ENCODE results near the gene ZFYVE9. TPM values are rescaled to one million over a fixed set of nuclear protein-coding genes. Genes with fewer than 3 reads are reported as not detected.
"Not testable (repeated sequence)": the region's sequence is repeated elsewhere in the genome, so short reads cannot be mapped to it uniquely, and the experiment has no call there.

Gene ZFYVE9
- total and polyA plus RNA-seq, 2 donors from 2014 or later, result 10.5 to 18.9 TPM

DNA sequence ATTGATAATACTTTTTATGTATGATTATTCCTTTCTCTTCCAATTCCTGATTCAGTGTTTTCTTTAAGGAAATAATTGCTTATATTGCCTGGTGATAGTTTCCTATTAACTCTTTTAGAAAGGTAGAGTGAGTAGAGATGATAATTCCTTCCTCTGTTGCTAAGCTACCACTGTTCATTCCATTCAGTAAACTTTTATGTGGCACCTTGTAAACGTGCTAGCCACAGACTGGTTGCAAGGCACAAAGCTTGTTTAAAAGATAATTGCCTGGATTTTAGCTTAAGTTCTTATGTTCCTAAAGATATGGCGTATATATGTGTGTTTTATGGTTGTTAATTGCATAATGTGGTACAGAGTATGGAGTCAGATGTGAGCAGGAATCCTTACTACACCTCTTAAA lies 3.2 kb downstream of the ZFYVE9 start:
- Histone ChIP-seq H3K36me3 (ENCODE audit: control insufficient read depth in 2 of 3, insufficient read depth in 3 of 3, low read length in 3 of 3) (no peaks in the 10 kb centered on the region), H3K9me3 (ENCODE audit: control insufficient read depth in 2 of 3, insufficient read depth in 1 of 3, low read length in 3 of 3) (no peaks in the 10 kb centered on the region), H3K4me3 (ENCODE audit: low read length in 3 of 3) (no peak overlapping the region), H3K27me3 (ENCODE audit: control insufficient read depth, insufficient read depth, low read length) (no peaks in the 10 kb centered on the region), H3K27ac (ENCODE audit: low read depth in 2 of 2, low read length in 2 of 2) (no peak overlapping the region), H3K9ac (ENCODE audit: low read length in 3 of 3) (no peak overlapping the region), H3K4me1 (ENCODE audit: control insufficient read depth in 2 of 3, insufficient read depth in 2 of 3, low read depth in 1 of 3, low read length in 3 of 3) (peaks cover 0 to 7% (median 0%) of the 10 kb centered on the region in 3 donors)
- intact Hi-C loops (cut with DNase I), result no loop called here
- FAIRE-seq (no peak), DNase-seq (no peak)
- TF ChIP-seq, protein P1, sequence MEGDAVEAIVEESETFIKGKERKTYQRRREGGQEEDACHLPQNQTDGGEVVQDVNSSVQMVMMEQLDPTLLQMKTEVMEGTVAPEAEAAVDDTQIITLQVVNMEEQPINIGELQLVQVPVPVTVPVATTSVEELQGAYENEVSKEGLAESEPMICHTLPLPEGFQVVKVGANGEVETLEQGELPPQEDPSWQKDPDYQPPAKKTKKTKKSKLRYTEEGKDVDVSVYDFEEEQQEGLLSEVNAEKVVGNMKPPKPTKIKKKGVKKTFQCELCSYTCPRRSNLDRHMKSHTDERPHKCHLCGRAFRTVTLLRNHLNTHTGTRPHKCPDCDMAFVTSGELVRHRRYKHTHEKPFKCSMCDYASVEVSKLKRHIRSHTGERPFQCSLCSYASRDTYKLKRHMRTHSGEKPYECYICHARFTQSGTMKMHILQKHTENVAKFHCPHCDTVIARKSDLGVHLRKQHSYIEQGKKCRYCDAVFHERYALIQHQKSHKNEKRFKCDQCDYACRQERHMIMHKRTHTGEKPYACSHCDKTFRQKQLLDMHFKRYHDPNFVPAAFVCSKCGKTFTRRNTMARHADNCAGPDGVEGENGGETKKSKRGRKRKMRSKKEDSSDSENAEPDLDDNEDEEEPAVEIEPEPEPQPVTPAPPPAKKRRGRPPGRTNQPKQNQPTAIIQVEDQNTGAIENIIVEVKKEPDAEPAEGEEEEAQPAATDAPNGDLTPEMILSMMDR (IDR thresholded peaks at IDR 0.05; ENCODE audit: borderline replicate concordance, extremely low read depth, insufficient read depth), result no peak

DNA sequence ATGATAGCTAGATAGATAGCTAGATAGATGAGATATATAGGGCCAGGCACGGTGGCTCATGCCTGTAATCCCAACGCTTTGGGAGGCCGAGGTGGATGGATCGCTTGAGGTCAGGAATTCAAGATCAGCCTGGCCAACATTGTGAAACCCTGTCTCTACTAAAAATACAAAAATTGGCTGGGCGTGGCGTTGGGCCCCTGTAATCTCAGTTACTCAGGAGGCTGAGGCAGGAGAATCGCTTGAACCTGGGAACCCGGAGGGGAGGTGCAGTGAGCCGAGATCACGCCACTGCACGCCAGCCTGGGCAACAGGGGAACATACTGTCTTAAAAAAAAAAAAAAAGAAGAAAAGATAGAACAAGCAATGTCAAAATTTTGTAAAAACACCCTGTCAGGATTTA lies 8.6 kb downstream of the ZFYVE9 start:
- H3K4me3 ChIP-seq (ENCODE audit: low read length in 3 of 3); H3K9me3 ChIP-seq (ENCODE audit: control insufficient read depth in 2 of 3, insufficient read depth in 1 of 3, low read length in 3 of 3); H3K27ac ChIP-seq (ENCODE audit: low read depth in 2 of 2, low read length in 2 of 2); DNase-seq; FAIRE-seq; H3K4me1 ChIP-seq (ENCODE audit: control insufficient read depth in 2 of 3, insufficient read depth in 2 of 3, low read depth in 1 of 3, low read length in 3 of 3); H3K27me3 ChIP-seq (ENCODE audit: control insufficient read depth, insufficient read depth, low read length); H3K9ac ChIP-seq (ENCODE audit: low read length in 3 of 3); intact Hi-C loops (cut with DNase I); H3K36me3 ChIP-seq (ENCODE audit: control insufficient read depth in 2 of 3, insufficient read depth in 3 of 3, low read length in 3 of 3): not testable (repeated sequence)

DNA sequence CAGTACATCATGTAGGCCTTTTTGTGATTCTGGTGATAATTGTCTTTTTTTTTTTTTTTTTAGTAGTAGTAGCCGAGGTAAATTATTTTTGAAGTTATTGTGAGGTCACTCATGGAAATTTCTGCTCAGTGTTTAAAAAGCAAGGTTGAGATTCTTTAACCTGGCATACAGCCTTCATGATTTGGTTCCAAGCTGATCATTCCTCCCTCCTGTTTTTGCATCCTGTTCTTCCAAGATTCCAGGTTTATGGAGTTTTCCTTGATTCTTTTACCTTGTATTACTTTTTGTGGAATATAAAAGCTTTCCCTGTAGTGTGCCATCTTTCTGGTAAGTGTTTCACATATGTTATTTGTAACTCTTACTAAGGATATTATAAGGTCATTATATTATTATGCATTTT lies 9.1 kb downstream of the ZFYVE9 start:
- Histone ChIP-seq H3K4me3 (ENCODE audit: low read length in 3 of 3) (no peak overlapping the region), H3K27ac (ENCODE audit: low read depth in 2 of 2, low read length in 2 of 2) (no peak overlapping the region), H3K36me3 (ENCODE audit: control insufficient read depth in 2 of 3, insufficient read depth in 3 of 3, low read length in 3 of 3) (no peaks in the 10 kb centered on the region), H3K9ac (ENCODE audit: low read length in 3 of 3) (no peak overlapping the region), H3K4me1 (ENCODE audit: control insufficient read depth in 2 of 3, insufficient read depth in 2 of 3, low read depth in 1 of 3, low read length in 3 of 3) (no peaks in the 10 kb centered on the region), H3K9me3 (ENCODE audit: control insufficient read depth in 2 of 3, insufficient read depth in 1 of 3, low read length in 3 of 3) (no peaks in the 10 kb centered on the region), H3K27me3 (ENCODE audit: control insufficient read depth, insufficient read depth, low read length) (no peaks in the 10 kb centered on the region)
- FAIRE-seq (no peak), DNase-seq (no peak)
- TF ChIP-seq, protein P1 (IDR thresholded peaks at IDR 0.05; ENCODE audit: borderline replicate concordance, extremely low read depth, insufficient read depth), result no peak
- intact Hi-C loops (cut with DNase I), result no loop called here

DNA sequence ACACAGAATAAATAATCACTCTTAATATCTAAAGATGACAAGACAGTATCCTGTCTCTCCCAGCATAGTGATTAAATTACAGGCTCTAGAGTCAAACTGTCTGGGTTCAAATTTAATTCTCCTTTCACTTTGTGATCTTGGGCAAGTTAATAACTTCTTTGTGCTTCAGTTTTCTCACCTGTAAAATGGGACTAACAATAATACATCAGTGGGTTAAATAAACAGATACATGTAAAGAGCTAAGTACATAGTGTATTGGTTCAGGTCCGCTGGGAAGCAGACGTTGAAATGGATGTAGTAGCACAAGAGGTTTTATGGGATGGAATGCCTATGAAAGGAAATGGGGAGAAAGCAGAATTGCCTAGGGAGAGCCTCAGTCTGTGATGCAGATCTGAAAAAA lies 10.7 kb downstream of the ZFYVE9 start:
- TF ChIP-seq, protein P1 (IDR thresholded peaks at IDR 0.05; ENCODE audit: borderline replicate concordance, extremely low read depth, insufficient read depth), result no peak
- Histone ChIP-seq H3K9ac (ENCODE audit: low read length in 3 of 3) (no peak overlapping the region), H3K27ac (ENCODE audit: low read depth in 2 of 2, low read length in 2 of 2) (no peak overlapping the region), H3K4me3 (ENCODE audit: low read length in 3 of 3) (no peak overlapping the region), H3K4me1 (ENCODE audit: control insufficient read depth in 2 of 3, insufficient read depth in 2 of 3, low read depth in 1 of 3, low read length in 3 of 3) (no peaks in the 10 kb centered on the region), H3K27me3 (ENCODE audit: control insufficient read depth, insufficient read depth, low read length) (no peaks in the 10 kb centered on the region), H3K9me3 (ENCODE audit: control insufficient read depth in 2 of 3, insufficient read depth in 1 of 3, low read length in 3 of 3) (no peaks in the 10 kb centered on the region), H3K36me3 (ENCODE audit: control insufficient read depth in 2 of 3, insufficient read depth in 3 of 3, low read length in 3 of 3) (no peaks in the 10 kb centered on the region)
- intact Hi-C loops (cut with DNase I), result no loop called here
- DNase-seq (no peak), FAIRE-seq (no peak)
